Smooth muscle cell (in vitro differentiated cells): Measurements from ENCODE around the gene BCAS3. TPM values are rescaled to one million over a fixed set of nuclear protein-coding genes. Genes with fewer than 3 reads are reported as not detected.
"Not testable (repeated sequence)": the region's sequence is repeated elsewhere in the genome, so short reads cannot be mapped to it uniquely, and the experiment has no call there.

Experiments used
- DNase-seq: peaks from one replicate; lab custom pipeline; 2025; ENCODE audit not compliant: unreplicated experiment; lab: John Stamatoyannopoulos, UW
- H2AFZ ChIP-seq: fragments of 200-600 bp; sonication (generic); 2 replicates; pipeline ENCODE4 v1.6.0; 2016; ENCODE audit warnings: antibody characterized with exemption, low read depth, mild to moderate bottlenecking
- H3F3A ChIP-seq: fragments of 200-600 bp; sonication (generic); 2 replicates; pipeline ENCODE4 v1.6.0; 2017; ENCODE audit warnings: antibody characterized with exemption, low read depth
- H3K27ac ChIP-seq: fragments of 200-600 bp; sonication (generic); 2 replicates; pipeline ENCODE4 v1.5.1; 2016; ENCODE audit warnings: low read depth, mild to moderate bottlenecking
- H3K27me3 ChIP-seq: fragments of 200-600 bp; sonication (generic); 2 replicates; pipeline ENCODE4 v1.6.1; 2016; ENCODE audit warnings: low read depth, mild to moderate bottlenecking
- H3K36me3 ChIP-seq: fragments of 200-600 bp; sonication (generic); 2 replicates; pipeline ENCODE4 v1.5.1; 2016; ENCODE audit warnings: low read depth
- H3K4me1 ChIP-seq: fragments of 200-600 bp; sonication (generic); 2 replicates; pipeline ENCODE4 v1.5.1; 2016; ENCODE audit warnings: low read depth
- H3K4me2 ChIP-seq: fragments of 200-600 bp; sonication (generic); 2 replicates; pipeline ENCODE4 v1.6.0; 2016; ENCODE audit warnings: mild to moderate bottlenecking
- H3K4me3 ChIP-seq: fragments of 200-600 bp; sonication (generic); 2 replicates; pipeline ENCODE4 v1.5.1; 2016; ENCODE audit warnings: mild to moderate bottlenecking
- H3K79me2 ChIP-seq: fragments of 200-600 bp; sonication (generic); 2 replicates; pipeline ENCODE4 v1.6.0; 2016; ENCODE audit warnings: low read depth, mild to moderate bottlenecking
- H3K9ac ChIP-seq: fragments of 200-600 bp; sonication (generic); 2 replicates; pipeline ENCODE4 v1.6.0; 2016; ENCODE audit warnings: low read depth
- H3K9me3 ChIP-seq: fragments of 200-600 bp; sonication (generic); replicated peaks from 2 replicates; pipeline ENCODE4 v1.5.1; 2016; ENCODE audit warnings: low read depth
- H4K20me1 ChIP-seq: fragments of 200-600 bp; sonication (generic); 2 replicates; pipeline ENCODE4 v1.6.0; 2016; ENCODE audit warnings: low read depth
- WGBS: methylation state at CpG from one replicate; pipeline ENCODE4 v1.1.7; 2016; ENCODE audit warnings: low lambda C conversion rate; 5-methylcytosine and 5-hydroxymethylcytosine counted together
- polyA plus RNA-seq: library from polyadenylated mRNA; unstranded; fragments of >200 nt; fragmentation: Nextera tagmentation; extraction: Ambion mirVana; gene quantifications from 2 replicates; pipeline ENCODE4 v1.2.1, GENCODE V29; 2016
- total RNA-seq: library from RNA; depleted of rRNA; stranded (reverse); fragments of >200 nt; gene quantifications from 2 replicates; pipeline ENCODE4 v1.2.3, GENCODE V29; 2014
- TF ChIP-seq, protein P1 (sequence below): fragments of 200-600 bp; sonication (generic); IDR thresholded peaks from 2 replicates; pipeline ENCODE4 v1.5.1; 2017; ENCODE audit warnings: borderline replicate concordance, mild to moderate bottlenecking, antibody characterized with exemption; ENCODE audit not compliant: insufficient read depth, poor library complexity, severe bottlenecking

The BCAS3 gene
- total and polyA plus RNA-seq, 2 experiments from 2014 or later: 17.2 to 54.5 TPM

DNA sequence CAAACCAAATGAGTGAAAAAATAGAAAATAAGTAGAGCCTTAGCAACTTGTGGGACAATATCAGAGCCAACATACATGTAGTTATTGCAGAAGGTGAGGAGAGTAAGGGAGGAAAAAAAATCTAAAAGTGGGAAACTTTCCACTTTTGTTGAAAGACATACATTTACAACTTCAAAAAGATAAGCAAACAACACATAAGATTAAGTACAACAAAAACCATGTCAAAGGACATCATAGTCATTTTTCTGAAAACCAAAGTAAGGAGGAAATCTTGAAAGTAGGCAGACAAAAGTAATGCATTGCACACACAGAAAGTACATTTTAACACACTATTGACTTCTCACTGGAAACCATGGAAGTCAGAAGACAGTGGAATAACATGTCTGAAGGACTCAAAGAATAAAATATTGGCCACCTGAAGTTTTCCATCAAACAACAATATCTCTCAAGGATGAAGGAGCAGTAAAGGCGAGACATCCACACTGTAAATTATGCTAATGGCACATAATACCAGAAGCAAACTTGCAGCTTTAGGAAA lies 291.9 kb downstream of the BCAS3 start:
- Histone ChIP-seq H4K20me1 (no peaks in the 10 kb centered on the region), H3K4me2 (no peak overlapping the region), H2AFZ (no peak overlapping the region), H3K9me3 (peaks cover 8% of the 10 kb centered on the region), H3K36me3 (no peaks in the 10 kb centered on the region), H3K4me3 (no peak overlapping the region), H3K9ac (no peak overlapping the region), H3K27me3 (no peaks in the 10 kb centered on the region), H3K79me2 (no peaks in the 10 kb centered on the region), H3K4me1 (no peaks in the 10 kb centered on the region), H3F3A (no peaks in the 10 kb centered on the region), H3K27ac (no peak overlapping the region)
- TF ChIP-seq, protein P1, sequence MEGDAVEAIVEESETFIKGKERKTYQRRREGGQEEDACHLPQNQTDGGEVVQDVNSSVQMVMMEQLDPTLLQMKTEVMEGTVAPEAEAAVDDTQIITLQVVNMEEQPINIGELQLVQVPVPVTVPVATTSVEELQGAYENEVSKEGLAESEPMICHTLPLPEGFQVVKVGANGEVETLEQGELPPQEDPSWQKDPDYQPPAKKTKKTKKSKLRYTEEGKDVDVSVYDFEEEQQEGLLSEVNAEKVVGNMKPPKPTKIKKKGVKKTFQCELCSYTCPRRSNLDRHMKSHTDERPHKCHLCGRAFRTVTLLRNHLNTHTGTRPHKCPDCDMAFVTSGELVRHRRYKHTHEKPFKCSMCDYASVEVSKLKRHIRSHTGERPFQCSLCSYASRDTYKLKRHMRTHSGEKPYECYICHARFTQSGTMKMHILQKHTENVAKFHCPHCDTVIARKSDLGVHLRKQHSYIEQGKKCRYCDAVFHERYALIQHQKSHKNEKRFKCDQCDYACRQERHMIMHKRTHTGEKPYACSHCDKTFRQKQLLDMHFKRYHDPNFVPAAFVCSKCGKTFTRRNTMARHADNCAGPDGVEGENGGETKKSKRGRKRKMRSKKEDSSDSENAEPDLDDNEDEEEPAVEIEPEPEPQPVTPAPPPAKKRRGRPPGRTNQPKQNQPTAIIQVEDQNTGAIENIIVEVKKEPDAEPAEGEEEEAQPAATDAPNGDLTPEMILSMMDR: no peak
- WGBS: 92% methylated on average over 1 of the region's 1 CpG
- no peak for DNase-seq

- H2AFZ ChIP-seq: no peak overlapping the region
- no peaks in the 10 kb centered on the region for H3K27me3 ChIP-seq
- no peaks in the 10 kb centered on the region for H3F3A ChIP-seq
- TF ChIP-seq, protein P1: no peak
- no peaks in the 10 kb centered on the region for H3K79me2 ChIP-seq
- H3K27ac ChIP-seq: no peak overlapping the region
- H3K4me2 ChIP-seq: no peak overlapping the region
- H3K4me1 ChIP-seq: no peaks in the 10 kb centered on the region
- DNase-seq: no peak
- no peaks in the 10 kb centered on the region for H3K36me3 ChIP-seq
- no peaks in the 10 kb centered on the region for H4K20me1 ChIP-seq
- no peak overlapping the region for H3K9ac ChIP-seq
- H3K4me3 ChIP-seq: no peak overlapping the region
- H3K9me3 ChIP-seq: peaks cover 8% of the 10 kb centered on the region
Observed at GRCh38 chr17:60970741-60971140, 293.1 kb downstream of the BCAS3 start.

DNA sequence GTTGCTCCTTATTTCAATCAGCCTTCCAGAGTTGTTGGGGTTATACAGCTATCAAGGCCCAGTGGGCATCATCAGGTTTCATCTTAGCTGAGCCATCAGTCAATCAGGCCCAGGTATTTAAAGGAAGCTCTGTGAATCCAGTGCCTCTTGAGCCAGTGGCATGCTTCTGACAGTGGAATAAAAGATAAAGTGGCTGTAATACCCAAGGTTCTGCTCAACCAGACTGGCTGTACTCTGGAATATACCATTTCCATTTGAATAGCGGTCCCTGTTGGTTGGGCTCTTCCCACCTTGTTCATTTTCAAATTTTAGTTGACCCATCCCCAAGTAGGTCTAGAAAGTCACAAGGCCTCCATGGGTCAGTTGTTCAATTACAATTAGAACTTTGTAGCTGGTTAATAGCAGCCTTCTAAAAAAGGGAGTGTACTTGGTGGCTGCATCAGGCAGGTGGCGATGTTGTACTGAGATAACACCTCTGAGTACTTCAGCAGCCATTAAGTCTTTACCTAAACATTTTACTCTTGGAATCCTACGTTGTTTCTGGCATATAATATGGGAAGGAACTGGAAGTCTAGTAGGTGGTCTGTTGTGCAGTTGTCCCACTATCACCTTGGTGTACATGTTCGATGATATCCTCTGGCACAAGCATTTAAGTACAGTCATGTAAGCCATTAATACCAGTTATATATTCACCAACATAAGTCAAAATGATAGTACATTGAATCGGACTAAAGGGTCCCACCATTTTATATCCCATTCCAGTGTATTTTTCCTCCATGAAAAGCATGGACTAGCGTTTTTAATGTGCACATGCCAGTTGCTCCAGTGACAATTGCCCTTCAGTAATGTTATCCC lies 294.1 kb downstream of the BCAS3 start:
- Histone ChIP-seq H3K4me1 (no peaks in the 10 kb centered on the region), H3K36me3 (no peaks in the 10 kb centered on the region), H3K9ac (no peak overlapping the region), H3K4me2 (no peak overlapping the region), H4K20me1 (no peaks in the 10 kb centered on the region), H3K27ac (no peak overlapping the region), H3K4me3 (no peak overlapping the region), H2AFZ (no peak overlapping the region), H3F3A (no peaks in the 10 kb centered on the region), H3K27me3 (no peaks in the 10 kb centered on the region), H3K9me3 (peaks cover 8% of the 10 kb centered on the region), H3K79me2 (no peaks in the 10 kb centered on the region)
- WGBS: 46% methylated on average over 6 of the region's 6 CpGs
- TF ChIP-seq, protein P1: peak; percentile 72
- no peak for DNase-seq

- not testable (repeated sequence) for H4K20me1 ChIP-seq, H3K4me1 ChIP-seq, H3K9ac ChIP-seq, H3K27ac ChIP-seq, H3K36me3 ChIP-seq, H3F3A ChIP-seq, H3K4me3 ChIP-seq, H3K79me2 ChIP-seq, DNase-seq, H3K27me3 ChIP-seq, H3K4me2 ChIP-seq, H3K9me3 ChIP-seq, H2AFZ ChIP-seq
- WGBS: 98% methylated on average over 22 of the region's 23 CpGs
Observed at GRCh38 chr17:60976861-60977260, 299.2 kb downstream of the BCAS3 start.
